OCI-M2 (cell line): ENCODE results near the gene PSMD1.
"Not testable (repeated sequence)": the region's sequence is repeated elsewhere in the genome, so short reads cannot be mapped to it uniquely, and the experiment has no call there.

ENCODE experiments used
- DNase-seq: peaks from one replicate; lab custom pipeline; 2025; ENCODE audit not compliant: unreplicated experiment; lab: John Stamatoyannopoulos, UW

Gene PSMD1

DNA sequence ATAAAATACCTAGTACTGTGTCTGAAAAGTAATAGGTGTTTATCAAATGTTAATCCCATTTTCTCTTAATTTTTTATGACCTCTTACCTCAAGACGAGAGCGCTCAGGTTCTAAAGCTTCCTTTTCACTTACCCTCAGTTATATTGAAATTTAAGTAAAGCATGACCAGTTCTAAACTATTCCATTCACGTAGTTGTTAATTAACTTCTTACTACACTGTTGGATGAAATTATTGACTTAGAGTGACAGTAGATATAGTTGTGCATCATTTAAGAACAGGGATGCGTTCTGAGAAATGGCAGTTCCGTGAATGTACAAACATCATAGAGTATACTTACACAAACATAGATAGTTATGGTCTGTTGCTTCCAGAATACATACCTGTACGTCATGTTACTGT is 88.2 kb downstream of the PSMD1 start:
- no peak for DNase-seq

DNA sequence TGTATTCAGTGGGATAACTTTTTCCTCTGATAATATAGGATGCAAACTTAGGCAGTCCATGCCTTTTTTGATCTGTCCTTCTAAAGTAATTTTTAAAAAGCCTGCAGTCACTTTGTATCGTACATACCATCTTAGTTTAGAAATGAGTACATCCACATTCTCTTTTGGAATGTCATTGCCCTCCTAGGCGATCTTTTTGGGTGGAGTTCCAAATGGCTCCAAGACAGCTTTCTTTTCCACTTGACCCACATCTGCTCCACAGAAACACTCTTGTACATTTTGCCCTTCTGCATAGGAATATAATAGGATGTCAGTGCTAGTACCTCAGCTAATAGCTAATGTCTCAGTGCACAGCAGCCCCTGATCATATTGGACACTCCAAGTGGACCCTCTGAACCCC is 90.0 kb downstream of the PSMD1 start:
- DNase-seq: no peak

DNA sequence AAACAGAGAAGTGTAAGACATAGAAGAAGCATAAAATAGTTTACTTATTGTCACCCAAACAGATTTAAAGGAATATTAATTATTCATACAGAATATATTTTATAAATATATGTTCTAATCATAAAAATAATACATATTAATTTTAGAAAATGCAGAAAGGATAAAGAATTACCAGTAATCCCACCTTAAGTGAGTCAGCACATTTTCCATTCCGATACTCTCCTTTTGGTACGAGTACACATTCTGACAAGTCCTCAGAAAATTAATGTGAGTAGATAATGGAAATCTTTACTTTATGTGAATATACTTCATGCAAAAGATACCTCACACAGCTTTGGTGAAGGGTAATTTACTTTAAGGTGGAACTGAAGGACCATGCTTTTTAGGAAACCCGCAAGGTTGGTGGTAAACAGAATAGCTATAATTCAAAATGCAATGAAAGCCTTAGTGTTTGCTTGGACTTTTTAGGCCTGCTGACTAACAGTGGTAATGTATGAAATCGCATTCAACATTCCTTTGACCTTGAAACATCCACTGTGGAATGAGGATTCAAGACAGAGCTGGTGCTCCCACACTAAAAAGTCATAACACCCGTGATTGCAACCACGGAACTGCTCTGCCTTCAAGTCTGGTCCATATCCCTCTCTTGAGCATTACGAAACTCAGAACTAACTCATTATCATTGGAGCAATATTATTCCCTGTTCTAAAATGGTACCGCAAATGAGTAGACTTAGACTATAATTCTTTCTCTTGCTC is 96.3 kb downstream of the PSMD1 start:
- no peak for DNase-seq

DNA sequence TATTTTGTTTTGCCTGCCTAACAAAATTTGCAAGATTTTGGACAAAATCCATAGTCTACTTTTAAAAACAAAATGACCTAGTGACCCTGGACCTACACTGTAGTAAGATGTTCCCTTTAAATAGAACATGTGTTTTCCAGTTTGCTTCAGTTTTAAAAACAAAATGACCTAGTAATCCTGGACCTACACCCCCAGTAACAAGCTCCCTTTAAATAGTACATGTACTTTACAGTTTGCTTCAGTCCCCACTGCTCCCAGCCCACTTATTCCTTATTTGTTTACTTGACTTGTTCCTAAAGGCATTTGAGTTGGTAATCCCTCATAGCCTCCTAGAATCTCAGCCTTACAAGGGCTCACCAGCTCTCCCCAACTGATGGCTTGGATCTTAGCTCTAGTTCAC is 102.6 kb downstream of the PSMD1 start:
- DNase-seq: no peak

DNA sequence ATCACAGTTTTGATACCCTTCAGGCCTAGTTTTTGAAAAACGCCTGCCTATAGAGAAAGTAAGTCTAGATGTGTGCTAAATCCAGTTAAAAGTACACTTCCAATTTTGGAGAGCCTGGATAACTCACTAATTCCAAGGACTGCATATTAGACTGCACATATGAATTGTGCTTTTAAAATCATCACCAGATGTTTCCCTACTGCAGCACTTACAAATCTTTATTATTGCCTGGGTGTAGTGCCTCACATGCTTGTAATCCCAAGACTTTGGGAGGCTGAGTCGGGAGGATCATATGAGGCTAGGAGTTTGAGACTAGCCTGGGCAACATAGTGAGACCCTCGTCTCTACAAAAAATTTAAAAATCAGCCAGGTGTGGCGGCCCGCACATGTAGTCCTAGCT is 104.0 kb downstream of the PSMD1 start:
- no peak for DNase-seq

DNA sequence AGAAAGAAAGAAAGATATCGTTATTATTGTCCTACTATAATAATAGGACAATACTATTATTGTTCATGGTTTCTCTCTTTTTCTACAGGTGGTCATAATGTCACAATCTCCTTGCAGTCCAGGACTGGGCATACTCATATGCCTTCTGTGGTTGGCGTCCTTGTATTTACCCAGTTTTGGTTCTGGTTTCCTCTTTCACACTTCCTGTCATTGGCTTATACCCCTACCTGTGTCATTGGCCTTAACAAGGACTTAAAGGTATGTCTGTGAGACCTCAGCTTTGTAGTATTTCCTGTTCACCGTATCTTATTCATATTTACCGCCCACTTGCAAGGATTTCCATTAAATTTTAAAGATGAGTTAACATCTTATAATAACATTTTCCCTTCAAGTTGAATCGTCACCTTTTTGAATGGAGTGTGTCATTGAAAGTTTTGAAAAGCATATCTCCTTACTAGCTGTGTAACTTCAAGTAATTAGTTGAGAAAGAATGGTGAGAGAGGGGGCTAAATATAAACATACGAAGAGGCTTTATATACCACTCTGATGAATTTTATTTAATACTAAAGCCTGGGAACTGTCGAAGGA is 104.7 kb downstream of the PSMD1 start:
- no peak for DNase-seq

DNA sequence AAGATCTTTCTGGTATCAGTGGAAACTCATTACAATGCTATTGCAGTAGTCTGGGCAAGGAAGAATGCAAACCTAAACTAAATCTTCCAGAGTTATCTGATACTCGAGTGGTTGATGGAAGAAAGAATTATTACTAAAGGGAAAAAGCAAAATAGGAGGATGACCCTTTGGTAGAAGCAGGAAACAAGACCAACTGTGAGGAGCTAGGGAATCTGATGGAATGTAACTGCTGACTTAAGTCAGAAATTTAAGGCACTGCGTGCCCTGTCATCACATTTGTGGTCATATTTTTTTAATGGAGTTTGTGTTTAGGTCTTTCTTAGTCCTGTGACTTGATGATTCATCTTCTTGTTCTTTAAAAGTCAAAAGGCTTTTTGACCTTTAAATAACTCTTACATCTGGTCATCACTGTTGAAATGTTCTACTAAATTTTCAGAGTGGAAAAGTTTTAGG is 105.2 kb downstream of the PSMD1 start:
- DNase-seq: no peak

DNA sequence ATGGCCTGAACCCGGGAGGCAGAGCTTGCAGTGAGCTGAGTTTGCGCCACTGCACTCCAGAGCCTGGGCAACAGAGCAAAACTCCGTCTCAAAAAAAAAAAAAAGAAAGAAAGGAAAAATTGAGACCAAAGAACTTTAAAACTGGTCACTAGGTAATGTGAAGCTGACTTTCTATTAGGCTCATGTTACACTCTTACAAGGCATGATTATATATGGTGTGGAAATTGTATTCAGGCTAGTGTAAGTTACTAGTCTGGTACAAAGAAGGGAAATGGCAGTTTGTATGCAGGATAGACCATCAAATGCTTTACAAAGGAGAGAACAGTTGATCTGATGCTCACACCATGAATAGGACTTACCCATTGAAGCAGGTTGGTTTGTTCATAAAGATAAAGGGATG is 106.3 kb downstream of the PSMD1 start:
- no peak for DNase-seq

DNA sequence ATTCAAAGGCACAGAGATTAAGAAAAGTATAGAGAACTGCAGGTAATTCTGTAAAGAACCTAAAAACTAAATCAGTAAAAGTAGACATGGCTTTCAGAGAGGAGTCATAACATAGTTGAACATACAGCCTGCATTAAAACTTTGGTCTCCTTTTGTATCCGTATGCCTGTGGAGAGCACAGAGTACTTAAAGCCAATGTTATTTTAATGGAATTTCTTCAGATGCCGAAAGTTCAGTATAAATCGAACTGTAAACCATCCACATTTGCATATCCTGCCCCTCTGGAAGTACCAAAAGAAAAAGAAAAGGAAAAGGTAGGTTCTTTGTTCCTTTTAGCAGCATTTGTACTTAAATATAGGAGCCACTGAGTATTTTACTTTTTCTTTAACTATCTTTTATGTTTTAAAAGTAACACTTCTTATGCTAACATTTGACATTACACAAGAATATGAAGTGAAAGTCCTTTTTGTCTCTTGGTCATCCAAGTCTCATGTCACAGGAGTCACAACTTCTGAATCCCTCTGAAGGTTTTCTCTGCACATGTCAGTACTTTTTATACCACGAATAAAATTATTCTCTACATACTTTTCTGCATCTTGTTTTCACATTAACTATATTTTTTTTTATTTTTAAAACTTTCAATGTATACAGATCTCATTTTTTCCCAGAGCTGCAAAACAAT is 106.9 kb downstream of the PSMD1 start:
- no peak for DNase-seq

DNA sequence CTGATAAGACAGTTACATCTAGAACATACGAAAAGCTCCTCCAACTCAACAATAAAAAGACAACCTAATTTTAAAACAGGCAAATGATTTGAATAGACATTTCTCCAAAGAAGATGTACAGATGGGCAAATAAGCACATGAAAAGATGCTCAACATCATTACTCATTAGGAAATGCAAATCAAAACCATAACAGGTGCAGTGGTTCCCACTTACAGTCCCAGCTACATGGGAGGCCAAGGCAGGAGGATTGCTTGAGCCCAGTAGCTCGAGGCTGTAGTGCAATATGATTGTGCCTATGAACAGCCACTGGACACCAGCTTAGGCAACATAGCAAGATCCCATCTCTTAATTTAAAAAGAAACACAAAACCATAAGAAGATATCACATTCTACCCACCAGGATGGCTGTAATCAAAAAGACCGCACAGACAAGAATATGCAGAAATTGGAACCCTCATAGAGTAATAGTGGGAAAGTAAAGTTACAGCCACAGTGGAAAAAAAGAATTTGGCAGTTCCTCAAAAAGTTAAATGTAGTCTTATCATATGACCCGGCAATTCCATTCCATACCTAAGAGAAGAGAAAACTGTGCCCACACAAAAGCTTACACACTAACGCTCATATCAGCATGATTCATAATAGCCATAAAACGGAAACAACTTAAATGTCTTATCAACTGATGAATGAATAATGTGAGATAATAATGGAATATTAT is 111.2 kb downstream of the PSMD1 start:
- no peak for DNase-seq

DNA sequence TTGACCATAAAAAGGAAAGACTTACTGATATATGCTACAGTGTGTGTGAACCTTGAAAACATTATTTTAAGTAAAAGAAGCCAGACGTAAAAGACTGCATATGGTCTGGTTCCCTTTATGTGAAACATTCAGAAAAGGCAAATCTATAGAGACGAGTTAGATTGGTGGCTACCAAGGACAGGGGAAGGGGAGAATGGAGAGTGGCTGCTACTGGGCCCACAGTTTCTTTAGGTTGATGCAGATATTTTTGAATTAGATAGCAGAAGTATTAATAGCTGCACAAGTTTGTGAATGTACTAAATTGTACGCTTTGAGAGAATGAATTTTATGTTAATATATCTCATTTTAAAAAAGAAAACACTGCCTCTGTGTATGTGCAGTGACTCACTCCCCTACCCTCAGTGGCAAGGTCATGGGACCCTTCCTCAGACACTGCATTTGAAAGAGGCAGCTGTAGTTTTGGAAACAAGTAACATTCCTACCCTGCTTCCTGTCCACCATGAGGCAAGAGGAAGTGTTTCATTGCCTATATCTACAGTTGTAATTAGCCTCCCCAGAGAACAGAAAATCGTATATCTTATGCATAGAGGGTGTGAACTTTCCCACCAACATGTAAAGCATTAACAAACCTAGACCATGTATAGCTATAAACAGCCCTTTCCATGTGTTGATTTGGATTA is 111.9 kb downstream of the PSMD1 start:
- no peak for DNase-seq

DNA sequence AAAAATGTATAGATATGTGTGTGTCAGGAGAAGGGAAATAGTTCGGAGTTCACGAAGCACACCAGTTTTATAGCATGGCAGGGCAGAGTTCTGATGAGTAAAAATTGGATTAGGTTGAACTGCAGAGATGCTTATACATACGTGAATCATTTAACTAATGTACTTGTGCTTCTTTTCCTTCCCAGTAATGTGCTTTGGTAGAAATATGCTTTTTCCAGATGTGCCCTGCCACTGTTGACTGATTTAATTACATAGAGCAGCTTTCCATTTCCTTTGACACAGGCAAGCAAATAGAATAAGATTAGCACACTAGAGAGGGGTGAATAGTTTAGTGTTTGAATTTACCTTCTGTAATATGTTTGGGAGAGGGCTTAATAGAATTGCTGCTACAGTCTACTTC is 112.8 kb downstream of the PSMD1 start:
- no peak for DNase-seq

DNA sequence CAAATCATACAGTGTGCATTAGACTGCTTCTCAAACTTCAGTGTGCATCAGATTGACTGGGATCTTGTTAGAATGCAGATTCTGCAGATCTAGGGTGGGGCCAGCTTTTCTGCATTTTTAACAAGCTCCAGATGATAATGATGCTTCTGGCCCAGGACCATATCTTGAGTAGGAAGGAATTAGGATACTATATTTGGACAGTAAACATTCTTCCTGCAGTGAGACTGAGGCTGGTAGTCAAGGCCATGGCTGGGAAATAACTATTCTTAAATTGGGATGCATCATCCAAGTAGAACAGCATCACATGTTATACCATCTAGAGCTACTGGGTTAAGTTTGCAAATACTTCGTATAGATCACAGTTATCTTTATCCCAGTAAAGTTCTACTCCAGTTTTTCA is 113.4 kb downstream of the PSMD1 start:
- no peak for DNase-seq

DNA sequence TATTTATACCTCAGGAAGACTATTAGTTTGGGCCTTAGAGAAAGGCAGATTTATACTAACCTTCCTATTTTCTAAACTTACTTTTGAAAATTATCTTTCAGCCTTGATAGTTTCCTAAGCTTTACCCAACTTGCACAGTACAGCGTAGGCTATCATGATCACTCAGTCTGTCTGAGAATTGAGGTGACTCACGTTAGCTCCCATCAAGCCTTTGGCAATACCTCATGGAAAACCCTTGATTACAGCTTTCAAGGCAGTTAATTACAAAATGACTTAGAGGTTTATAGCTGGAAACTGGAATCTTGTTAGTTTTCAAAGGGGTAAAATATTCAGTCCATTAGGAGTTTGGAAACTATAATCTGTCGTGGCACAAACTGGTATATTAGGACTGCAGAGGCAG is 115.4 kb downstream of the PSMD1 start:
- DNase-seq: no peak

DNA sequence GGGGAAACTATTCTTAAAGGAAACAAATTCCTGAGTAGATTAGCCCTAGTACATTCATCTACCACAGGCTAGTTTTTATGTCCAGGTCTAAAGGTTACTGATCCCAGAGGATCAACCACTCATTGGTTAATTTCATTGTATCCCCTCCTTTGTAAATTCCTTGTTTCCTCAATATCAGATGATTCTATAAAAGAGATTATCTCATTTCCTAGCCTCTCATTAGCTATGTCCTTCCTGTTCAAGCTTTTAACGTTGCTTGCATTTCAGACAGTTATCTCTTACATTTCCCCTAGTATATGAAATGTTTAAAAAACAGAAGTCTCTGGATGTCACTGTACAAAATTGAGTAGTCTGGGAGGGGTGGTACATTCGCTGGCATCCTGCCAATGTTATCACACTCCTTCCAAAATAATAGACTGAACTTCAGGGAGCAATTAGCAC is 117.6 kb downstream of the PSMD1 start:
- DNase-seq: no peak

DNA sequence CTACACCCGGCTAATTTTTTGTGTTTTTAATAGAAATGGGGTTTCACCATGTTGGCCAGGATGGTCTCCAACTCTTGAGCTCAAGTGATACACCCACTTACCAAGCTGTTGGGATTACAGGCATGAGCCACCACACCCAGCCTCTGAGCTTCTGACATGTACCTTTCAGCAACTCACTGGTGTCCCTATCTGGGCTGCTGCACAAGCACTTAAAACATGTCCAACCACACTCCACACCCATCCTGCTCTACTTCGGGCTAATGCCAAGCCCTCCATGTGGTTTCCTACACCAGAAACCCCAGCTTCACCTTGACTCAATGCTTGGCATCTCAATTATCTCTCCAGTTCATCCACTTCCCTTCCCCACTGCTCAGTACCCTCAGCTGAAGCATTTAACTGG is 119.4 kb downstream of the PSMD1 start:
- no peak for DNase-seq

DNA sequence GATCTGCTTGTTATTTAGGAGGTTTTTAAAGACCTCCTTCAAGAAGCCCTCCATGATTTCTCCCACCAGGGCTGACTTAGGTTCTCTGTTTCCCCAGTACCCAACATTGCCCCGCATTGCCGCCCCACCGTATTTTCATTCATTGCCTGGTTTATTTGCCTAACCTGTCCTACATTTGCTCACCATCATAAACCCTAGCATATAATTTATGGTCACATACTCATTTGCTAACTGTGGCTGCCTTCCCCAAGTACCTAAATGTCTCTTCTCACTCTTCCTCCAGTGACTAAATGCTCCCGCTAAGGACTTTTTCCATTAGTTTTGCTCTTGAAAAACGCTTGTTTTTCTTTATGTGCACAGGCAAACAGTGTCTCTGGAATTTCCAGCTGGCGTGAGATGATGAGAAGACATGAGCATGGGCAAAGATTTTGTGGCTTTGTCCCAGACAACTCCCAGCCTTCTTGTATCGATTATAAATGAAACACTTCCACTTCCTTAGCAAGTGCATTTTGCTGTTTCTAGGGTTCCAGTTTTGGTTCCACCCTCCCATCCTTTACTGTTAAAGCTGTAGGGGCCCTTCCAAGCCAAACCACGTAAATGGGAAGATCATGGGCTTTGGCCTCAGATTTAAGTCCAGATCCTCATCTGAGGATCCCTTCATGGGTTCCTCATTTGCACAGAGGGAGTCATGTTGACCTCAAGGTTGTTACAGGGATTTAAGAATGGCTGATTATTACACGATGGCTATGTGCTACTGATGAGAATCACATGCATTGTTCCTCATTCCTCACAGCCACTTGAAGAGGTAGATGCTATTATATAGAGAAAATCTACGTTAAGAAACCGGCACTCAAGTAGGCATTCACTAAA is 120.7 kb downstream of the PSMD1 start:
- DNase-seq: no peak

DNA sequence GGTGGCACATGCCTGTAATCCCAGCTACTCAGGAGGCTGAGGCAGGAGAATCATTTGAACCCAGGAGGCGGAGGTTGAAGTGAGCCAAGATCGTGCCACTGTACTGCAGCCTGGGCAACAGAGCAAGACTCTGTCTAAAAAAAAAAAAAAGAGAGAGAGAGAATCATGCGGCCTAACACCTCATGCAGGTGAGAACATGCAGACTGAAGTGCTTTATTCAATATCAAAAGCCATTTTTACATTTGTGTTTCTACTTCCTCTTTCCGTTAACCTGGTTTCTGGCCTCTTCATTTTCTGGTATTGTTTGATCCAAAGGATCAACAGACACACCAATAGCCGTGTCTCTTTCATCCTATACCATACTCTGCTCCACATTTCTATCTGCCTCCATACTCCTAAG is 122.1 kb downstream of the PSMD1 start:
- not testable (repeated sequence) for DNase-seq

DNA sequence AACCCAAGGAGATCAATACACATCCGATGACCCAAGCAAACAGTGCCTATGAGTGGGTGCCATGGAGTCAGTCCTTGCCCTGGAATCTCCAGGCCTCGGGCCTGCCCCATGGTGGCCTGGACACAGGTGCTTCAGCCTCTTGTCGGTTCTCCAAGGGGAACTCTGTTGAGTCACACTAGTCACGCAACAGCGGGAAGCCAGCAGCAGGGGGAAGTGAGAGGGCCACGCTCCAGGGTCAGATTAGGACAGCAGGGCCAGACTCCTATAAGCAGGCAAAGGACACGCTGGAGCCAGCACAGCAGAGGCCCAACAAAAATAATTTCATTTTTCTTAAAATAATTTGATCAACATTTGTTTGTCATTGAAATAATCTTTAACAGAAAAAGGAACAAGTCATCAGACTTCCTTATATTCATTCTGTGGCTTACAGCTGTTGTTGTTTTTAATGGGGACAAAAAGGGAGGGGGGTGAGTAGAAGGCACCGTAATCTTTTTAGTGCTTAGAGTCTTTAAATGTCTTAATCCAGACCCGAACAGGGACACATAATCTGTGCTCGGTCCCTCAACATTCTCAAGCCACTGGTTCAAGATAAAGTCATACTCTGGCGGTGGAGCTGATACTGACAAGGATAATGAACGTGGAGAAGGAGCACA is 125.3 kb downstream of the PSMD1 start:
- no peak for DNase-seq

DNA sequence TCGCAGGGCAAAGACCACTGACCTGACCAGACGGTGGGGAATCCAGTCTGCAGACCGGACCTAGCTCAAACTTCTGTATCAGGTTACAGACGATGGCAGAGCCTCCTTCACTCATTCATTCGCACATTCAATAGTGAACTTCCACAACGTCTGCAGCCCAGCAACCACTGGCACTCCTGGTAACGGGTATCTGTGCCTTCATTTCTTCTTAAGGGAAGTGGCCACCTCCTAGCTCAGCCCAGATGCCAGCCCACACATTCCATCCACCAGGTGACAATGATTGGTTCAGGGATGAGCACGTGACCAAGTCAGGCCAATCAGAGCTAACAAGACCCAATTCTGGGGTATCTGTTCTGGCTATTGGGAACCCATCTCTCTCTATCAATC is 125.8 kb downstream of the PSMD1 start:
- no peak for DNase-seq
